DOHH2 (cell line): ENCODE data around the gene GCN1.

Experiments used
- CTCF ChIP-seq: fragments of 200-600 bp; sonication (generic); IDR thresholded peaks from one replicate; pipeline ENCODE4 v1.5.1; 2014; ENCODE audit warnings: antibody characterized with exemption, mild to moderate bottlenecking, low read depth, low read length; ENCODE audit not compliant: poor library complexity, severe bottlenecking
- EZH2phosphoT487 ChIP-seq: fragments of 200-600 bp; sonication (generic); IDR thresholded peaks from 2 replicates; pipeline ENCODE4 v1.6.1; 2017; ENCODE audit warnings: borderline replicate concordance, mild to moderate bottlenecking, antibody characterized with exemption, low read length, moderate library complexity, mixed read lengths

- no peak for TF ChIP-seq CTCF
- no peak for TF ChIP-seq EZH2phosphoT487
These were observed 105.4 kb downstream of the GCN1 start for GRCh38 chr12:120089105-120089504.
